SKM-1 (cell line): ENCODE data around the gene CCL27.
A peak's percentile ranks its signal among the peaks of the same experiment; 100 is the strongest.
"Not testable (repeated sequence)": the region's sequence is repeated elsewhere in the genome, so short reads cannot be mapped to it uniquely, and the experiment has no call there.

Experiments used
- DNase-seq: peaks from one replicate; lab custom pipeline; 2025; ENCODE audit not compliant: unreplicated experiment; lab: John Stamatoyannopoulos, UW

Gene CCL27

DNA sequence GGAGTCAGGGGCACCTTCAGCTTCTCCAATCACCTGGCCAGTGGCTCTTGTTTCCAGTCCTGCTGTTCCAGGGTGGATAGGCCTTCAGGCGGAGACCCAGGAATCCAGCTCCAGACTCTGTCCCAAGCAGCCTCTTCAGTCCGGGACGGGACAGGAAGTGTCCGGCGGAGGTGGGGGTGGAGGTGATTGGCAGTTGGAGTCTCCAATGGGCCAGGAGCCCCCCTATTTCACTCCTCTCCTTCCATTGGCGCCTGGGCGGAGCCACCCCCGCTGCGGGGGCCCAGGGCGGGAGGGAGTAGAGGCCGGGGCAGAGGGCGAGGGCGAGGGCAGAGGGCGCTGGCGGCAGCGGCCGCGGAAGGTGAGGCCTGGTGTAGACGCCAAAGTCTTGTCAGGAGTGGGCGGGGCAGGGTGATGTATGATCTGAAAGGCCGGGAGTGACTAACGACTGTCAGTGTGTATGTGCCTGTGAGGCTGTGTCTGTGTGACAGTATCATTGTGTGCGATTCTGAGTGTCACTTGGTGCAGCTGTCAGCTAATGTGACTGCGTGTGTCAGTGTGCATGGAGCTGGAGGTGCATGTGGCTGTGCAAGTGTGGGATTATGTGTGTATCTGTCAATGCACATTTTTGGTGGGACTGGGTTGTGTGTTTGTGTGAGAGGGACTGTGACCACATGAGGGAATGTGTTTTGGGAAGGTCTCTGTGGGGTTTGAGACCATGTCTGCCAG, 10.4 kb downstream of the CCL27 start, which contains the start of gene IL11RA:
Gene IL11RA, plus strand, starts transcription at position 310 of the 726 bp plus-strand sequence. CDS start 3,033 bp downstream, outside the sequence.
- DNase-seq, result no peak

DNA sequence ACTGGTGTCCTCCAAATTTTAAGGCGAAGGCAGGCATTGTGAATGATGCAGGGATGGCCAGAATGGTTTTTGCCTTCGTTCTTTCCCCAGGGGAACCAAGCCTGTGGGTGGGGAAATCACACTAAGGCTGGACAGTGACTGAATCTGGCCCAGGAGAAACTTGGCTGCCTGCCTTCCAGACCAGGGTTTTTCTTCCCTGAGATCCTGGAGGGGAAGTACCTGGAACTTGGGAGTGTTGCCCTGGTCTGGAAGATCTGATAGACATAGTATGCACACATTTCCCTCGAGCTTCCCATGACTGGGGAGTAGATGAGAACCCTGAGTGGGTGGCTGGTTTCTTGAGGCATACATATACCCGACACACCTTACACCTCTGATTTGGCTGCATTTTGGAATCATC, 11.1 kb downstream of the CCL27 start:
- DNase-seq, result no peak

- DNase-seq, result no peak
Measured at GRCh38 chr9:34650816-34651215, 11.6 kb downstream of the CCL27 start.

- DNase-seq, result no peak
Measured at GRCh38 chr9:34648673-34649072, 13.8 kb downstream of the CCL27 start.

DNA sequence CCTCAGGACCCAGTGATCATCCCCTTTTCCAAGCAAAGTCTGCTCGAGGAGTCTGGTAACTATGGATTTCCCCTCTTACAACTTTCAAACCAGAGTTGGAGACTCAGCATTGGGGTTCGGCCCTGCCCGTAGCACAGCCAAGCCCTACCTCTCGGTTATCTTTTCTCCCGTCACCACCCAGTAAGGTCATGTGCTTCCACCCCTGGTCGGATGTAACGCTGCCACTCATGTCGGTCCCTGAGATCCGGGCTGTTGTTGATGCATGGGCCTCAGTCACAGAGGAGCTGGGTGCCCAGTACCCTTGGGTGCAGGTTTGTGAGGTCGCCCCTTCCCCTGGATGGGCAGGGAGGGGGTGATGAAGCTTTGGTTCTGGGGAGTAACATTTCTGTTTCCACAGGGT, 14.8 kb downstream of the CCL27 start:
- DNase-seq, result no peak

DNA sequence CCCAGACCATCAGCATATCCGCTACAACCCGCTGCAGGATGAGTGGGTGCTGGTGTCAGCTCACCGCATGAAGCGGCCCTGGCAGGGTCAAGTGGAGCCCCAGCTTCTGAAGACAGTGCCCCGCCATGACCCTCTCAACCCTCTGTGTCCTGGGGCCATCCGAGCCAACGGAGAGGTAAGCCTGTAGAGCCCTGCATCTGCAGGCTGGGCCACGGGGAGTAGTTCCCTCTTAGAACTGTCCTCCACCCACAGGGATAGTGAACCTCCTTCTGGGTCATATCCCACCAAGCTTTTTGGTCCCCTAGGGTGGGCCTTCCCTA, 15.4 kb downstream of the CCL27 start:
- no peak for DNase-seq

GRCh38 chr9:34646211-34647083, 16.0 kb downstream of the CCL27 start, which contains the start of gene GALT:
GALT (plus strand) TSS chr9:34646675; CDS start chr9:34646705, 30 bp downstream.
- DNase-seq, result peak; percentile 60

DNA sequence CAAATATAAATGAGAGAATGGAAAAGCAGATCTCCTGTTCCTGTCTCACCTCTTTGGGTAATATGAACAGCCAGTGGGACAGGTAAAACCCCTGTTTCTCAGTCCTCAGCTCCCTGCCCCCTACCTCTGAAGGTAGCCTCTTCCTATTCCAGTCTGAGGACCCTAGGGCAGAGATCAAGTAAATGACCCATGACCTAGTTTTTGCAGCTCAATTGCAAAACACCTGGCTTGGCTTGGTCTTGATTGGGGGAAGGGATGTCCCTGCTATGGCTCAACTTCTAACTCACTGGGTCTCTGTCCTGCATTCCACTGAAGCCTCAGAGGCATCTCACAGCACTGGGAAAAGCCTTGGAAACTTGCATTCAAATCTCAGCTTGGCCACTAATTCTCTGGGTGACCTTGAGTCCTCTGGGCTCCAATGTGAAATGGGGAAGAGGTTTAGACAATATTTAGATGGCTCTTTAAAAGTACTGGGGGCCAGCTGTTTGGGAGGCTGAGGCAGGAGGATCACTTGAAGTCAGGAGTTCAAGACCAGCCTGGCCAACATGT, 17.6 kb downstream of the CCL27 start:
- no peak for DNase-seq

DNA sequence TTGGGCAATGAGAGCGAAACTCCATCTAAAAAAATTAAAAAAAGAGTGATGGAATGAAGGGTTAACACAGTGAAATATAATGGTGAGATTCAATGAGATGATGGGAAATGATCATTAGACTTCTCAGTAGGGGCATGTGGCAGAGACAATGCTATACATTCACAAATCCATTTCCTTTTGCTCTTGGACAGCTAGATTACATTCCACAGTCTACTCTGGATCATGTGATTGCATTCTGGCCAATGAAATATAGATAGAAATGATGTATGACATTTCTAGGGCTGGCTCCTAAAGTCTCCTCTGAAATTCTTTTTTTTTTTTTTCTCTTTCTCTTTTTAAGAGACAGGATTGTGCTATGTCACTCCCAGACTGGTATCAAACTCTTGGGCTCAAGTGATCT, 19.8 kb downstream of the CCL27 start:
- no peak for DNase-seq

DNA sequence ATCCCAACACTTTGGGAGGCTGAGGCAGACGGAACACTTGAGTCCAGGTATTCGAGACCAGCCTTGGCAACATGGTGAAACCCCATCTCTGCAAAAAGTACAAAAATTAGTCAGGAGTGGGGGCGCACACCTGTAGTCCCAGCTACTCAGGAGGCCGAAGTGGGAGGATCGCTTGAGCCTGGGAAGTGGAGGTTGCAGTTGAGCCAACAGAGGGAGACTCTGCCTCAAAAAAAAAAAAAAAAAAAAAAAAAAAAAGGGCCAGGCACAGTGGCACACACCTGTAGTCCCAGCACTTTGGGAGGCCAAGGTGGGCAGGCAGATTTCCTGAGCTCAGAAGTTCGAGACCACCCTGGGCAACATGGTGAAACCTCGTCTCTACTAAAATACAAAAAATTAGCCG, 23.1 kb downstream of the CCL27 start:
- DNase-seq, result not testable (repeated sequence)

GRCh38 chr9:34638138-34638445, 24.4 kb downstream of the CCL27 start:
- DNase-seq, result no peak

DNA sequence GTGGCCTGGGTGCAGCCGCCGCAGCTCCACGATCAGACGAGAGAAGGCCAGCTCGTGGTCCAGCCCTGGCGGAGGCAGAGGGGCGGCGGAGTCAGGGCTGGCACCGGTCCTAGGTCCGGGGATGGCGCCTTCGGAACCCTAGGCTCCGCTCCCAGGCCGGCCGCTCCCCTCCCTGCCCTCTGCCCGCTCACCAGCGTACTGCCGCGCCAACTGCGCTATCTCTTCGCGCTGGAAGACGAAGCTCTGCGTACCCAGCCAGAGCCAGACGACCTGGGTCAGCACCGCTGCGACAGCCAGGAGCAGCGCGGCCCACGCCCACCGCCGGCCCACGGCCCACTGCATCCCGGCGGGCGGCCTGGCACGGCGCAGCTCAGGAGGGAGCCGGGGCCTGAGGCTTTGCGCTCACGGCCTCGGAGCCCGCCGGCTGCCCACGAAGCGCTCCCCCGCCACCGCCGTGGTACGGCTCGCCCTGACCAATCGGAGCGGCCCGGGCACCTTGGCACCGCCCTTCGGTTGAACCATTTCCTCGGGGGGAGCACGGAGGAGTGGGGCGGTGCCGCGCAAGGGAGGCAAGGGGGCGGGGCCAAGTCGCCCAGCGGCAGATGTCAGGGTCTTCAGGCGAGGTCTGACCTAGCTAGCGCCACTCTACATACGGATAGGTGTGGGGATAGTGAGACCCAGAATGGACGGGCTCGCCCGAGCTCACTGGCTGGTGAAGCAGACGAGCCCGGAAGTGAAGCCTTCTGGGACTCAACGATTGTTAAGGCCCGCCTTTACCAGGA, 24.9 kb downstream of the CCL27 start, which contains the start of gene SIGMAR1:
Gene SIGMAR1, minus strand, starts transcription at position 432 of the 782 bp plus-strand sequence. Its CDS starts 90 bp downstream, at position 342.
- DNase-seq, result peak; percentile 66

DNA sequence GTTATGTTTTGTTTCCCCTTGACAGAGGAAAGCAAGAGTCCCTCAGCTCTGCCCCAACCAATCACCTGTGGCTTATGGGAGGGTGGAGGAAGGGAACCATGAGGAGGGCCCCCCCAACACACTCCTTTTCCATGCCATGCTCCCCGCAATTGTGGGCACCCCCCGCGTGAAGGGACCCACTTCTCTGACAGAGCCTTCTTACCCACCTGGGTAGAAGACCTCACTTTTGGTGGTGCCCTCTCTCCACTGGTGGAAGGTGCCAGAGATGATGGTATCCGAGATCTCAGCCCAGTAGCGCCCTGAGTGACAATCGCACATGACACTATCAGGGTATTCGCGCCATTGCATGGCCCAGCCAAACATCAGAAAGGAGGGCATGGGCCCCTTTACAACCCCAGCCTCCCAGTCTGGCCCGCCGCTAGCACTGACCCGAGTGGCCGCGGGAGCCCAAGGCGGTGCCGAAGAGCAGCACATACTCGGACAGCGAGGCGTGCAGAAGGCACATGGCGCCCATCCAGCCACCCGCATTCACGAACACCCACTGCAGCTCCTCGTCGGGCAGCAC, 25.6 kb downstream of the CCL27 start:
- DNase-seq, result no peak

DNA sequence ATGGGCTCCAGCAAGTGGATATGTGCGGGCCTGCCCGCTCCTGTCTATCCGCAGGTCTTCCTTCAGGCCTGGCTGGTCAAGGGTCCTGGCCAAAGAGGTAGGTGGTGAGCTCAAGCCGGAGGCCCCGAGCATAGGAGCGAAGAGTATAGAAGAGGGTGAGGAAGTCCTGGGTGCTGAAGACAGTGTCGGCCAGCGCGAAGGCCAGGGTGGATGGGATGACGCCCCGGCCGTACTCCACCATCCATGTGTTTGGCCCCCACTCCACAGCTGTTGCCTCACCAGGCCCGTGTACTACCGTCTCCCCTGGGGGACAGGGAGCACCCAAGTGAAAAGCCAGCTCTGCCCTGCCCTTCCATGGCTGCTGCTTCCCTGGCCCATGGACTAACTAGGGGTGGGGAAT, 26.9 kb downstream of the CCL27 start:
- no peak for DNase-seq

GRCh38 chr9:34634551-34635248, 27.8 kb downstream of the CCL27 start:
- DNase-seq, result no peak

- peak; percentile 51 for DNase-seq
Measured at GRCh38 chr9:34633851-34634550, 28.5 kb downstream of the CCL27 start.

DNA sequence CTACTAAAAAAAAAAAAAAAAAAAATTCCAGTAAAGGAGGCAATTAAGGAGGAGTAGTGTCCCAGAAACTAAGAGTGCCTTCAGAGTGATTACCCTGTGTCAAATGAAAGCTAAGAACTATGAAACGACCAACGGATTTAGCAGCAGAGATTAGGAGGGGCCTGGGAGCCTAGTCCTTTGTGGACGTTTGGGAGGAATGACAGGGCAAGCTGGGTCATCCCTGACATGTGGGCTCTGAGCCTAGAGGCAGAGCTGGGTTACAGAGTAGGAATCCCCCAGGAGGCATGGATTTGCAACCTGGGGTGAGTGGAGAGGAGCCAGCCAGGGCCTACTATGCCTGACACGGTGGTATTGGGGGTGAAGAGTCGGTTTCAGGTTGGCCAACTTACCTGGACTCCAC, 29.3 kb downstream of the CCL27 start:
- DNase-seq, result no peak

DNA sequence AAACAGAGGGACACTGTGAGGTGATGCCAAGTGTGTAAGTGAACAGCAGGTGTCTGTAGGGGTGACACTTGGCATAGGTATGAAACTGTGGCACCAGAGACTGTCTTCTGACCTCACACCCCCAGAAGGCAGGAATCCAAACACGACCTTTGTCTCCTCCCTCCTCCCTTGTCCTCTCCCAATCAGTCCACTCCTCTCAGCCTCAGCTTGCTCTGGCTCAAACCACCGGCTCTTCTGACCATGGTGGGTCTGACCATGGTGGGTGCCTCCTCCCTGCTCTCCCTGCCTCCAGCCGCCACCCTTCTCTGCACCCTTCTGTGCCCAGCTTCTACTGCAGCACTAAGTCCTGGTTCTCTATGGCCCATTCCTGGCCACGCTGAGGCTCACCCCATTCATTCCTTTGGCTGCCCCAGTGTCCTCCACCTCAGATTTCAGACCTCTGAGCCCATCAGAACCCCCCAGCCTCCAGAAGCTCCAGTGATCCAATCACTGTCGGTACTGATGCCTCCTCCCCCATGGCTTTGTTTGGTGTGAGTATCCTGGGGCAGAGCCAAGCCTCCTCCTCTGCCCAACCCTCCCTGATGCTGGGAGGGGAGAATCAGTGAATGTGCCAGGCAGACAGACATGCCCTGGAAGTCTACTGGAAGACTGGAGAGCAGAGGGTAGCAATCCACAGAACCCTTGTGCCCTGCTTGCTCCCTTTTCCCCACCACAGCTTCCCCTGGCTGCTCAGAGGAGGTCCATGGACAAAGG, 31.9 kb downstream of the CCL27 start:
- DNase-seq, result no peak

DNA sequence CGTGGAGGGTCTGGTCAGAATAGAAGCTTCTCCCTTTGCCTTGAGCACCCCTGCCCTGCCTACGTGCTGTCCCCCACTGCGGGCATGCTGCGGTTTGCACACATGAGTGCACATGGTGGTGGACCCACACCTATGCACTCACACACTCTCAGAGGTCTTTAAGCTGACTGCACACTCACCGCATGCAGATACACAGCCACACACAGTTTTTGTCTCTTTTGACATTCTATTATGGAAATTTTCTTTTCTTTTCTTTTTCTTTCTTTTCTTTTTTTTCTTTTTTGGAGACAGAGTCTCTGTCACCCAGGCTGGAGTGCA, 33.0 kb downstream of the CCL27 start:
- no peak for DNase-seq
